NCI-H82 (cell line): Measurements from ENCODE around the gene RAB26.
"Not testable (repeated sequence)": the region's sequence is repeated elsewhere in the genome, so short reads cannot be mapped to it uniquely, and the experiment has no call there.

Experiments used
- DNase-seq: peaks from one replicate; lab custom pipeline; 2025; lab: John Stamatoyannopoulos, UW

The RAB26 gene

DNA sequence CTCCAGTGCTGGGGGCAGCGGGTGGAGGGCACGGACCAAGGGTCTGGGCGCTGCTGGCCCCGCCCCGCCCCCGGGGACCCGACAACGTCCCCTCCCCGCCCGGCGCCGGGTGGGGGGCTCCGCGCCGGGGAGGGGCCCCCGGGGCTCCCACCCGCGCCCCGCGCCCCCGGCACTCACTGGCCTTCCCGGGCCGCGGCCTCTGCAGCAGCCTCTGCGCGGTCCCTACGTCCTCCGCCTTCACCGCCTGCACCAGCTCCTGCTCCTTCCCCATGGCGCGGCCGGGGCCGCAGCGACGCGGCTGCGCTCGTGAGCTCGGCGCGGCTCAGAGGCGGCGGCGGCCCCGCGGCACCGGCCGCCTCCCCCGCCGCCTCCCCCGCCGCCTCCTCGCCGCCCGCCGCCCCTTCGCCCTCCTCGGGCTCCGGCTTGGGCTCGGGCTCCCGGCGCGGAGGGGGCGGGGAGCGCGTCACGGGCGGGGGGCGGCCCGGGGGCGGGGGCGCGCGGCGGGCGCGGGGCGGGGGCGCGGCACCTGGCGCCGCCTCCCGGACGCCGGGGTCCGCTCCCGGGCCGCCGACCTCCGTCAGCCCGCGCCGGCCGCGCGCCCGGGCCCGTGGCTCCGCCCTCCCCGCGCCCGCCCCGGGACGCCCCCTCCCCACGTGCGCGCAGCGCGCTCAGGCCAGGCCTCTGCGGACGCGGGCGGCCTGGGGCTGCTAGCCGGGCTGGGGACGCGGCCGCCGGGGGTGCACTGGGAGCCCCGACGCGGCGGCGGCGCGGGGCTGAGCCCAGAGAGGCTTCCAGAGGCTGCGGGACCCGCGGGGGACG is 47.9 kb downstream of the RAB26 start, which contains the start of gene CASKIN1:
CASKIN1 (minus strand) TSS at position 444 of the 819 bp plus-strand sequence; CDS start at position 271, 173 bp downstream.
- peak; percentile 52 for DNase-seq

DNA sequence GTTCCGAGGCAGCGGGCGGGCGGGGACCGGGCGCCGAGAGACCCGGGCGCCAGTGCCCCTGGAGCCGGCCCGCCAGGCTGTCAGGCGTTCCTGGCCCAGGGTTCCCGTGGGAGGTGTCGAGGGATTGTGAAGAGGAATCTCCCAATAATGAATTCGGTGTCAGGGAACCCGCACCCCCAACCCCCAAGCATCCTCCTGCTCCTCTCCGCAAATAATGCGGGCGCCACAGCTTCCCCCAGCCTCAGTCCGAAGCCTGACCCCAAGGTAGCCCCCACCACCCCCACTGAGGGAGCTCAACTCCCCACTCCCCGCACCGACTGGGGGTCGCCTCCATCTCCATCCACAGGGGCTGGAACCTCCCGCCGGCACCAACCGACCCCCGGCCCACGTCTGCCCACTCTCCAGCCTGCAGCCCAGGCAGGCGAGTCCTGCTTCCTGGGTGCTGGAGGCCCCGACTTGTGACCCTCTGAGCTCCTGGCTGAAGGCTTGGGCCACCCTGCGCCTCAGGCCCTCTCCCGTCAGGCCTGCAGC is 48.6 kb downstream of the RAB26 start:
- no peak for DNase-seq

GRCh38 chr16:2197765-2198164 is 49.3 kb downstream of the RAB26 start:
- DNase-seq = no peak

- DNase-seq = no peak
These were observed 49.9 kb downstream of the RAB26 start for GRCh38 chr16:2198283-2198682.

DNA sequence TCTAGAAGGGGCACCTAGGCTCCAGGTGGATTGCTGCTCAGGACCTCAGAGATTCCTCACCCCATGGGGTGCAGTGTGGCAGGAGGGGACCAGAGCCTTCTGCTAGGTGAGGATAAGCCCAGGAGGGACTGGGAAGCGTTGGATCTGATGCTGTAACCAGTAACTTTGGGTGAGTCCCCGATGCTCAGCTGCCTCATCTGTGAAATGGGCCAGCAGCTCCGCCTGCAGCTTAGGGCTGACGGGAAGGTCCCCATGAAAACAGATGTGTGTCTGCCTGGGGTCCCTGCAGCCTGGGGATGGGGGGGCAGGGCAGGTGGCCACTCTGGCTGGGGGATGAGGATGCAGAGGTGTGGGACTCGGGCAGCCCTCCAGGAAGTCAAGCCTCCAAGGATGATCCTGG is 50.7 kb downstream of the RAB26 start:
- DNase-seq = no peak

- no peak for DNase-seq
These were observed 51.3 kb downstream of the RAB26 start for GRCh38 chr16:2199621-2200139.

DNA sequence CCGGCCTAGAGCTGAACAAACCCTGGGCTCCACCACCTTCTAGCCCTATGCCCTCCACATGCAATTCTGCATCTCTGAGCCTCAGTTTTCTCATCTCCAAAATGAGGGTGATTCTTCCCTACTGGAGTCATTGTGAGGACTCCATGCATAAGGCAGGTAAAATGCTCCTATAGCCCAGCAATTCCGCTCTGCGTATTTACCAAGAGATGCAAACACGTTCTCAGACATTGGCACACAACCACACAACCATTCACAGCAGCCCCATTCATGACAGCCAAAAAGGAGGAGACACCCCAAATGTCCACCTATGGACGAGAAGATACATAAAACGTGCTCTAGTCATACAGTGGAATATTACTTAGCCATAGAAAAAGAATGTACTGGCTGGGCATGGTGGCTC is 51.9 kb downstream of the RAB26 start:
- DNase-seq = no peak

DNA sequence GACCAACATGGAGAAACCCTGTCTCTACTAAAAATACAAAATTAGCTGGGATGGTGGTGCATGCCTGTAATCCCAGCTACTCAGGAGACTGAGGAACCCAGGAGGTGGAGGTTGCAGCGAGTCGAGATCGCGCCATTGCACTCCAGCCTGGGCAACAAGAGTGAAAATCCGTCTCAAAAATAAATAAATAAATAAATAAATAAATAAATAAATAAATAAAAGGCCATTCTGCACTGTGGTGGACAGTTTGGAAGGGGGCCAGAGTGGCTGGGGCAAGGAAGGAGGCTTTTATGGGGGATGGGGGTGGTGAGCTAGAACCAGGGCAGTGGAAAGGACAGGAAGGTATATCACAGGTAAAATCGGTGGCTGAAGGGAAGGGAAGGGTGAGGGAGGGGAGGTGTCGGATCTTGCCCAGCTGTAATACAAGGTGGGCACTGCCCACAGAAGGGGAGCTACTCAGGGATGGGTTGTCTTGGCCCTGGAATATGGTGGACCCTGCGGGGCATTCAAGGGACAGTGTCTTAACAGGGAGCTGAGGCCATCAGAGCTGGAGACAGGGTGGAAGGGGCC is 54.8 kb downstream of the RAB26 start:
- not testable (repeated sequence) for DNase-seq
